ENCODE data around the gene CLCN5. TPM values are rescaled to one million over a fixed set of nuclear protein-coding genes. Genes with fewer than 3 reads are reported as not detected.

The CLCN5 gene
- total and polyA plus RNA-seq, 3 donors from 2014 or later: 6.8 to 22.1 (median 20.5) TPM

GRCh38 chrX:50049228-50049627, 126.8 kb downstream of the CLCN5 start:
- intact Hi-C loops (cut with DNase I; ENCODE audit: low total_unique reads): no loop called here
- Histone ChIP-seq H3K4me1 (no peaks in the 10 kb centered on the region), H3K27ac (no peak overlapping the region), H3K36me3 (ENCODE audit: low read depth, missing control alignments) (no peaks in the 10 kb centered on the region), H3K9me3 (no peaks in the 10 kb centered on the region), H3K27me3 (no peaks in the 10 kb centered on the region), H3K4me3 (no peak overlapping the region)
- TF ChIP-seq CTCF (IDR thresholded peaks at IDR 0.05): no peak
- no peak for TF ChIP-seq POLR2A (IDR thresholded peaks at IDR 0.05)
- 94 to 100% methylated on average over 1 of the region's 1 CpG for WGBS, 2 donors
- DNase-seq: no peak

GRCh38 chrX:50054147-50054546, 131.8 kb downstream of the CLCN5 start:
- DNase-seq: no peak
- Histone ChIP-seq H3K36me3 (ENCODE audit: low read depth, missing control alignments) (no peaks in the 10 kb centered on the region), H3K4me1 (no peaks in the 10 kb centered on the region), H3K27me3 (no peaks in the 10 kb centered on the region), H3K9me3 (no peaks in the 10 kb centered on the region), H3K27ac (no peak overlapping the region), H3K4me3 (no peak overlapping the region)
- WGBS, 2 donors: 67 to 75% methylated on average over 1 of the region's 1 CpG
- no peak for TF ChIP-seq POLR2A (IDR thresholded peaks at IDR 0.05)
- TF ChIP-seq CTCF (IDR thresholded peaks at IDR 0.05): no peak
- intact Hi-C loops (cut with DNase I; ENCODE audit: low total_unique reads): no loop called here

GRCh38 chrX:50066318-50066937, 144.0 kb downstream of the CLCN5 start:
- WGBS, 2 donors: 70 to 83% methylated on average over 4 of the region's 4 CpGs
- H3K4me3 ChIP-seq: no peak overlapping the region
- H3K27me3 ChIP-seq: no peaks in the 10 kb centered on the region
- H3K36me3 ChIP-seq (ENCODE audit: low read depth, missing control alignments): no peaks in the 10 kb centered on the region
- no peak for DNase-seq
- intact Hi-C loops (cut with DNase I; ENCODE audit: low total_unique reads): no loop called here
- no peaks in the 10 kb centered on the region for H3K4me1 ChIP-seq
- TF ChIP-seq POLR2A (IDR thresholded peaks at IDR 0.05): no peak
- TF ChIP-seq CTCF (IDR thresholded peaks at IDR 0.05): no peak
- H3K27ac ChIP-seq: no peak overlapping the region
- no peaks in the 10 kb centered on the region for H3K9me3 ChIP-seq

- Histone ChIP-seq H3K4me1 (no peaks in the 10 kb centered on the region), H3K4me3 (no peak overlapping the region), H3K27me3 (no peaks in the 10 kb centered on the region), H3K36me3 (ENCODE audit: low read depth, missing control alignments) (no peaks in the 10 kb centered on the region), H3K27ac (no peak overlapping the region), H3K9me3 (no peaks in the 10 kb centered on the region)
- DNase-seq: peak; percentile 23
- intact Hi-C loops (cut with DNase I; ENCODE audit: low total_unique reads): no loop called here
- WGBS, 2 donors: 52 to 62% methylated on average over 7 to 9 of the region's 9 CpGs
- TF ChIP-seq CTCF (IDR thresholded peaks at IDR 0.05) (no peak), POLR2A (IDR thresholded peaks at IDR 0.05) (no peak)
These were observed 145.3 kb downstream of the CLCN5 start for GRCh38 chrX:50067435-50068284.
